T-helper 2 cell treated with Interferon-gamma antibody and Interleukin-4, amounts not matched to agents 5 μg/mL and 100 μg/mL, for 36 hours (primary cell): ENCODE results near the gene ARL15.

Source experiments
- DNase-seq: peaks from one replicate; pipeline ENCODE4 v3.0.0; 2021; ENCODE audit warnings: low spot score
- H3K27ac Mint-ChIP-seq: one replicate; pipeline ENCODE4 v1.8.0; 2021; ENCODE audit warnings: mild to moderate bottlenecking, mixed read lengths
- H3K27me3 Mint-ChIP-seq: one replicate; pipeline ENCODE4 v1.8.0; 2021; ENCODE audit warnings: low read depth, mixed read lengths
- H3K36me3 Mint-ChIP-seq: one replicate; pipeline ENCODE4 v1.8.0; 2021; ENCODE audit warnings: low read depth, mixed read lengths
- H3K4me1 Mint-ChIP-seq: one replicate; pipeline ENCODE4 v1.8.0; 2021; ENCODE audit warnings: low read depth, mixed read lengths
- H3K4me3 Mint-ChIP-seq: one replicate; pipeline ENCODE4 v1.8.0; 2022; ENCODE audit warnings: mild to moderate bottlenecking, moderate library complexity, mixed read lengths
- H3K9me3 Mint-ChIP-seq: one replicate; pipeline ENCODE4 v1.8.0; 2021; ENCODE audit warnings: mixed read lengths

ARL15 gene

GRCh38 chr5:54146390-54146789 is 164.0 kb downstream of the ARL15 start:
- DNase-seq = no peak
- Mint-ChIP-seq H3K36me3 (no peaks in the 10 kb centered on the region), H3K9me3 (no peaks in the 10 kb centered on the region), H3K4me1 (no peaks in the 10 kb centered on the region), H3K27me3 (no peaks in the 10 kb centered on the region), H3K27ac (no peak overlapping the region), H3K4me3 (no peak overlapping the region)

- Mint-ChIP-seq H3K4me3 (no peak overlapping the region), H3K36me3 (no peaks in the 10 kb centered on the region)
These were observed 170.0 kb downstream of the ARL15 start for GRCh38 chr5:54140247-54140840.

GRCh38 chr5:54136516-54137440 is 173.6 kb downstream of the ARL15 start:
- DNase-seq = no peak
- H3K36me3 Mint-ChIP-seq = no peaks in the 10 kb centered on the region
- H3K9me3 Mint-ChIP-seq = no peaks in the 10 kb centered on the region
- H3K4me1 Mint-ChIP-seq = no peaks in the 10 kb centered on the region
- H3K27me3 Mint-ChIP-seq = no peaks in the 10 kb centered on the region
- H3K4me3 Mint-ChIP-seq = no peak overlapping the region
- no peak overlapping the region for H3K27ac Mint-ChIP-seq

More at GRCh38 chr5:54140247-54140840, 170.0 kb downstream of the ARL15 start:
- no peaks in the 10 kb centered on the region for H3K4me1 Mint-ChIP-seq
- no peak overlapping the region for H3K27ac Mint-ChIP-seq
- no peaks in the 10 kb centered on the region for H3K27me3 Mint-ChIP-seq
- no peak for DNase-seq
- no peaks in the 10 kb centered on the region for H3K9me3 Mint-ChIP-seq

GRCh38 chr5:54135042-54135441 is 175.3 kb downstream of the ARL15 start:
- DNase-seq = no peak
- Mint-ChIP-seq H3K4me1 (no peaks in the 10 kb centered on the region), H3K27me3 (no peaks in the 10 kb centered on the region), H3K36me3 (no peaks in the 10 kb centered on the region), H3K9me3 (no peaks in the 10 kb centered on the region), H3K4me3 (no peak overlapping the region), H3K27ac (no peak overlapping the region)

GRCh38 chr5:54133917-54134316 is 176.5 kb downstream of the ARL15 start:
- H3K27ac Mint-ChIP-seq = no peak overlapping the region
- no peaks in the 10 kb centered on the region for H3K27me3 Mint-ChIP-seq
- DNase-seq = no peak
- no peaks in the 10 kb centered on the region for H3K4me1 Mint-ChIP-seq
- no peaks in the 10 kb centered on the region for H3K36me3 Mint-ChIP-seq
- no peaks in the 10 kb centered on the region for H3K9me3 Mint-ChIP-seq
- no peak overlapping the region for H3K4me3 Mint-ChIP-seq

- Mint-ChIP-seq H3K27me3 (no peaks in the 10 kb centered on the region), H3K4me1 (no peaks in the 10 kb centered on the region), H3K4me3 (no peak overlapping the region), H3K27ac (no peak overlapping the region), H3K36me3 (no peaks in the 10 kb centered on the region), H3K9me3 (no peaks in the 10 kb centered on the region)
- no peak for DNase-seq
These were observed 189.9 kb downstream of the ARL15 start for GRCh38 chr5:54120473-54120872.

GRCh38 chr5:54117957-54118356 is 192.4 kb downstream of the ARL15 start:
- H3K4me3 Mint-ChIP-seq = no peak overlapping the region
- DNase-seq = no peak

GRCh38 chr5:54115735-54116403 is 194.5 kb downstream of the ARL15 start:
- Mint-ChIP-seq H3K9me3 (no peaks in the 10 kb centered on the region), H3K36me3 (no peaks in the 10 kb centered on the region), H3K4me3 (no peak overlapping the region), H3K4me1 (no peaks in the 10 kb centered on the region), H3K27me3 (no peaks in the 10 kb centered on the region), H3K27ac (no peak overlapping the region)
- DNase-seq = no peak

More at GRCh38 chr5:54117957-54118356, 192.4 kb downstream of the ARL15 start:
- no peak overlapping the region for H3K27ac Mint-ChIP-seq
- no peaks in the 10 kb centered on the region for H3K36me3 Mint-ChIP-seq
- H3K9me3 Mint-ChIP-seq = no peaks in the 10 kb centered on the region
- no peaks in the 10 kb centered on the region for H3K27me3 Mint-ChIP-seq
- no peaks in the 10 kb centered on the region for H3K4me1 Mint-ChIP-seq

GRCh38 chr5:54113060-54113459 is 197.3 kb downstream of the ARL15 start:
- Mint-ChIP-seq H3K4me3 (no peak overlapping the region), H3K36me3 (no peaks in the 10 kb centered on the region), H3K9me3 (no peaks in the 10 kb centered on the region), H3K4me1 (no peaks in the 10 kb centered on the region), H3K27me3 (no peaks in the 10 kb centered on the region), H3K27ac (no peak overlapping the region)
- no peak for DNase-seq

GRCh38 chr5:54109626-54110330 is 200.6 kb downstream of the ARL15 start:
- Mint-ChIP-seq H3K27ac (no peak overlapping the region), H3K9me3 (no peaks in the 10 kb centered on the region), H3K27me3 (no peaks in the 10 kb centered on the region), H3K4me3 (no peak overlapping the region), H3K4me1 (no peaks in the 10 kb centered on the region), H3K36me3 (no peaks in the 10 kb centered on the region)
- no peak for DNase-seq

- Mint-ChIP-seq H3K27ac (no peak overlapping the region), H3K9me3 (no peaks in the 10 kb centered on the region), H3K4me3 (no peak overlapping the region), H3K27me3 (no peaks in the 10 kb centered on the region), H3K4me1 (no peaks in the 10 kb centered on the region), H3K36me3 (no peaks in the 10 kb centered on the region)
- DNase-seq = no peak
These were observed 202.2 kb downstream of the ARL15 start for GRCh38 chr5:54108136-54108535.

GRCh38 chr5:54103871-54104270 is 206.5 kb downstream of the ARL15 start:
- H3K27ac Mint-ChIP-seq = no peak overlapping the region
- no peaks in the 10 kb centered on the region for H3K9me3 Mint-ChIP-seq
- H3K4me3 Mint-ChIP-seq = no peak overlapping the region
- H3K27me3 Mint-ChIP-seq = no peaks in the 10 kb centered on the region
- no peaks in the 10 kb centered on the region for H3K4me1 Mint-ChIP-seq
- no peak for DNase-seq
- H3K36me3 Mint-ChIP-seq = no peaks in the 10 kb centered on the region

- no peak for DNase-seq
- Mint-ChIP-seq H3K27ac (no peak overlapping the region), H3K9me3 (no peaks in the 10 kb centered on the region), H3K27me3 (no peaks in the 10 kb centered on the region), H3K4me3 (no peak overlapping the region), H3K36me3 (no peaks in the 10 kb centered on the region), H3K4me1 (no peaks in the 10 kb centered on the region)
These were observed 212.1 kb downstream of the ARL15 start for GRCh38 chr5:54098267-54098666.

- H3K27ac Mint-ChIP-seq = no peak overlapping the region
- no peaks in the 10 kb centered on the region for H3K36me3 Mint-ChIP-seq
- no peak for DNase-seq
- no peaks in the 10 kb centered on the region for H3K9me3 Mint-ChIP-seq
- no peak overlapping the region for H3K4me3 Mint-ChIP-seq
- H3K4me1 Mint-ChIP-seq = no peaks in the 10 kb centered on the region
- no peaks in the 10 kb centered on the region for H3K27me3 Mint-ChIP-seq
These were observed 214.4 kb downstream of the ARL15 start for GRCh38 chr5:54095969-54096368.
